ENCODE measurements around the gene SIVA1.
A peak's percentile ranks its signal among the peaks of the same experiment; 100 is the strongest.

Gene SIVA1

GRCh38 chr14:104734991-104735779, 17.8 kb upstream of the SIVA1 start:
- no peak for DNase-seq (ENCODE audit: low read depth)

- DNase-seq (ENCODE audit: low read depth) = peak; percentile 66
These were observed 16.9 kb upstream of the SIVA1 start for GRCh38 chr14:104735830-104736642.

- DNase-seq (ENCODE audit: low read depth) = no peak
These were observed 14.4 kb upstream of the SIVA1 start for GRCh38 chr14:104738375-104739019.

- DNase-seq (ENCODE audit: low read depth) = no peak
These were observed 13.9 kb upstream of the SIVA1 start for GRCh38 chr14:104739026-104739425.

GRCh38 chr14:104739546-104740516, 13.1 kb upstream of the SIVA1 start:
- DNase-seq (ENCODE audit: low read depth) = no peak

GRCh38 chr14:104741108-104741802, 11.7 kb upstream of the SIVA1 start:
- DNase-seq (ENCODE audit: low read depth) = no peak

- no peak for DNase-seq (ENCODE audit: low read depth)
These were observed 11.1 kb upstream of the SIVA1 start for GRCh38 chr14:104741803-104742251.

GRCh38 chr14:104742586-104743455, 10.1 kb upstream of the SIVA1 start:
- no peak for DNase-seq (ENCODE audit: low read depth)

- DNase-seq (ENCODE audit: low read depth) = peak; percentile 64
These were observed 9.2 kb upstream of the SIVA1 start for GRCh38 chr14:104743461-104744380.

- DNase-seq (ENCODE audit: low read depth) = no peak
These were observed 8.5 kb upstream of the SIVA1 start for GRCh38 chr14:104744484-104744883.

- no peak for DNase-seq (ENCODE audit: low read depth)
These were observed 7.5 kb upstream of the SIVA1 start for GRCh38 chr14:104745431-104745830.

GRCh38 chr14:104746071-104746545, 6.8 kb upstream of the SIVA1 start:
- no peak for DNase-seq (ENCODE audit: low read depth)

- DNase-seq (ENCODE audit: low read depth) = no peak
These were observed 5.9 kb upstream of the SIVA1 start for GRCh38 chr14:104746934-104747481.

GRCh38 chr14:104747876-104748275, 5.1 kb upstream of the SIVA1 start:
- no peak for DNase-seq (ENCODE audit: low read depth)

- peak; percentile 65 for DNase-seq (ENCODE audit: low read depth)
These were observed 3.8 kb upstream of the SIVA1 start for GRCh38 chr14:104749111-104749649.

- peak; percentile 75 for DNase-seq (ENCODE audit: low read depth)
These were observed 2.7 kb upstream of the SIVA1 start for GRCh38 chr14:104750056-104750752.

- DNase-seq (ENCODE audit: low read depth) = peak; percentile 28
These were observed 2.2 kb upstream of the SIVA1 start for GRCh38 chr14:104750753-104751057.
